ENCODE results near the gene NCAPD2.
"Not testable (repeated sequence)": the region's sequence is repeated elsewhere in the genome, so short reads cannot be mapped to it uniquely, and the experiment has no call there.

Gene NCAPD2

DNA sequence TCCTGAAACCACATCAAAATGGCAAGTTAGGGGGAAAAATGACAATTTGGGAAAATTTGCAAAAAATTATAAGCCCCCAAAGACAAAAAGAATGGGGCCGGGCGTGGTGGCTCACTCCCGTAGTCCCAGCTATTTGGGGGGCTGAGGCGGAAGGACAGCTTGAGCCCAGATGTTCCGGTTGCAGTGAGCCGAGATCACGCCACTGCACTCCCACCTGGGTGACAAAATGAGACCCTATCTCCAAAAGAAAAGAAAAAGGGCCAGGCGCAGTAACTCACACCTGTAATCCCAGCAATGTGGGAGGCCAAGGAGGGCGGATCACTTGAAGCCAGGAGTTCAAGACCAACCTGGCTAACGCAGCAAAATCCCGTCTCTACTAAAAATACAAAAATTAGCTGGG is 21.4 kb upstream of the NCAPD2 start:
- no peaks in the 10 kb centered on the region for H3K36me3 ChIP-seq (ENCODE audit: control insufficient read depth, insufficient read depth, low read length)
- no peak overlapping the region for H3K27ac ChIP-seq
- H3K4me2 ChIP-seq (ENCODE audit: low read length), result no peak overlapping the region
- H3K4me3 ChIP-seq (ENCODE audit: low read depth, low read length), result no peak overlapping the region
- no peaks in the 10 kb centered on the region for H3K27me3 ChIP-seq (ENCODE audit: control insufficient read depth, insufficient read depth, low read length)
- H3K79me2 ChIP-seq, result no peaks in the 10 kb centered on the region
- H3K9me3 ChIP-seq (ENCODE audit: control insufficient read depth, low read length), result no peaks in the 10 kb centered on the region
- H3K4me1 ChIP-seq, result peaks cover 13% of the 10 kb centered on the region
- H3K9ac ChIP-seq, result no peak overlapping the region
- TF ChIP-seq, protein P1, sequence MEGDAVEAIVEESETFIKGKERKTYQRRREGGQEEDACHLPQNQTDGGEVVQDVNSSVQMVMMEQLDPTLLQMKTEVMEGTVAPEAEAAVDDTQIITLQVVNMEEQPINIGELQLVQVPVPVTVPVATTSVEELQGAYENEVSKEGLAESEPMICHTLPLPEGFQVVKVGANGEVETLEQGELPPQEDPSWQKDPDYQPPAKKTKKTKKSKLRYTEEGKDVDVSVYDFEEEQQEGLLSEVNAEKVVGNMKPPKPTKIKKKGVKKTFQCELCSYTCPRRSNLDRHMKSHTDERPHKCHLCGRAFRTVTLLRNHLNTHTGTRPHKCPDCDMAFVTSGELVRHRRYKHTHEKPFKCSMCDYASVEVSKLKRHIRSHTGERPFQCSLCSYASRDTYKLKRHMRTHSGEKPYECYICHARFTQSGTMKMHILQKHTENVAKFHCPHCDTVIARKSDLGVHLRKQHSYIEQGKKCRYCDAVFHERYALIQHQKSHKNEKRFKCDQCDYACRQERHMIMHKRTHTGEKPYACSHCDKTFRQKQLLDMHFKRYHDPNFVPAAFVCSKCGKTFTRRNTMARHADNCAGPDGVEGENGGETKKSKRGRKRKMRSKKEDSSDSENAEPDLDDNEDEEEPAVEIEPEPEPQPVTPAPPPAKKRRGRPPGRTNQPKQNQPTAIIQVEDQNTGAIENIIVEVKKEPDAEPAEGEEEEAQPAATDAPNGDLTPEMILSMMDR (IDR thresholded peaks at IDR 0.05), result no peak
- no peak overlapping the region for H2AFZ ChIP-seq

DNA sequence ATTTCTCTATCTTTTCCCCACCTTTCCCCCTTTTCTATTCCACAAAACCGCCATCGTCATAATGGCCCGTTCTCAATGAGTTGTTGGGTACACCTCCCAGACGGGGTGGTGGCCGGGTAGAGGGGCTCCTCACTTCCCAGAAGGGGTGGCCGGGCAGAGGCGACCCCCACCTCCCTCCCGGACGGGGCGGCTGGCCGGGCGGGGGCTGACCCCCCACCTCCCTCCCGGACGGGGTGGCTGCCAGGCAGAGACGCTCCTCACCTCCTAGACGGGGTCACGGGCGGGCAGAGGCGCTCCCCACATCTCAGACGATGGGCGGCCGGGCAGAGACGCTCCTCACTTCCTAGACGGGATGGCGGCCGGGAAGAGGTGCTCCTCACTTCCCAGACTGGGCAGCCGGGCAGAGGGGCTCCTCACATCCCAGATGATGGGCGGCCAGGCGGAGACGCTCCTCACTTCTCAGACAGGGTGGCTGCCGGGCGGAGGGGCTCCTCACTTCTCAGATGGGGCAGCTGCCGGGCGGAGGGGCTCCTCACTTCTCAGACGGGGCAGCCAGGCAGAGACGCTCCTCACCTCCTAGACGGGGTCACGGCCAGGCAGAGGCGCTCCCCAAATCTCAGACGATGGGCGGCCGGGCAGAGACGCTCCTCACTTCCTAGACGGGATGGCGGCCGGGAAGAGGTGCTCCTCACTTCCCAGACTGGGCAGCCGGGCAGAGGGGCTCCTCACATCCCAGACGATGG is 18.5 kb upstream of the NCAPD2 start:
- H3K27ac ChIP-seq; H3K9ac ChIP-seq; H3K4me3 ChIP-seq (ENCODE audit: low read depth, low read length); H3K9me3 ChIP-seq (ENCODE audit: control insufficient read depth, low read length); H3K36me3 ChIP-seq (ENCODE audit: control insufficient read depth, insufficient read depth, low read length); H3K4me2 ChIP-seq (ENCODE audit: low read length); H3K4me1 ChIP-seq; H3K27me3 ChIP-seq (ENCODE audit: control insufficient read depth, insufficient read depth, low read length); H3K79me2 ChIP-seq; H2AFZ ChIP-seq: not testable (repeated sequence)

DNA sequence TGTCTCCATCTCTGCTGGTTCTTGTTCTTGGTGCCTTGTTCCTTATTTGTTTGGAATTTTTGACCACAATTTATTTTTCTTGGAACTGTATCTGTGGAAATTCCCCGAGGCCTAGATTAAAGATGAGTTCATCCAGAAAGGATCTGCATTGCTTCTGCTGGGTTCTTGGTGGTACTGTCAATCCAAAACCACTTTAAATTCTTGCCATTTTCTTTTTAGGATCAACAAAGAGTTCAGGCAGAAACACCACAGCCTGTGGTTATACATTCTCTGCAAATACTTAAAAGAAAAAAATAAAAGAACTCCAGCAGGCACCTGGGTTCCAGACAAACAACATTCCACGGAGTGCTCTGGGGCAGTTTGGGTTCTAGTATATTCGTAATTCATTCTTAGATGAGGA is 17.4 kb upstream of the NCAPD2 start:
- Histone ChIP-seq H3K27ac (no peak overlapping the region), H3K79me2 (no peaks in the 10 kb centered on the region), H2AFZ (no peak overlapping the region), H3K27me3 (ENCODE audit: control insufficient read depth, insufficient read depth, low read length) (no peaks in the 10 kb centered on the region), H3K9ac (no peak overlapping the region), H3K36me3 (ENCODE audit: control insufficient read depth, insufficient read depth, low read length) (no peaks in the 10 kb centered on the region), H3K4me2 (ENCODE audit: low read length) (no peak overlapping the region), H3K4me3 (ENCODE audit: low read depth, low read length) (no peak overlapping the region), H3K4me1 (no peaks in the 10 kb centered on the region), H3K9me3 (ENCODE audit: control insufficient read depth, low read length) (no peaks in the 10 kb centered on the region)
- TF ChIP-seq, protein P1 (IDR thresholded peaks at IDR 0.05), result no peak

DNA sequence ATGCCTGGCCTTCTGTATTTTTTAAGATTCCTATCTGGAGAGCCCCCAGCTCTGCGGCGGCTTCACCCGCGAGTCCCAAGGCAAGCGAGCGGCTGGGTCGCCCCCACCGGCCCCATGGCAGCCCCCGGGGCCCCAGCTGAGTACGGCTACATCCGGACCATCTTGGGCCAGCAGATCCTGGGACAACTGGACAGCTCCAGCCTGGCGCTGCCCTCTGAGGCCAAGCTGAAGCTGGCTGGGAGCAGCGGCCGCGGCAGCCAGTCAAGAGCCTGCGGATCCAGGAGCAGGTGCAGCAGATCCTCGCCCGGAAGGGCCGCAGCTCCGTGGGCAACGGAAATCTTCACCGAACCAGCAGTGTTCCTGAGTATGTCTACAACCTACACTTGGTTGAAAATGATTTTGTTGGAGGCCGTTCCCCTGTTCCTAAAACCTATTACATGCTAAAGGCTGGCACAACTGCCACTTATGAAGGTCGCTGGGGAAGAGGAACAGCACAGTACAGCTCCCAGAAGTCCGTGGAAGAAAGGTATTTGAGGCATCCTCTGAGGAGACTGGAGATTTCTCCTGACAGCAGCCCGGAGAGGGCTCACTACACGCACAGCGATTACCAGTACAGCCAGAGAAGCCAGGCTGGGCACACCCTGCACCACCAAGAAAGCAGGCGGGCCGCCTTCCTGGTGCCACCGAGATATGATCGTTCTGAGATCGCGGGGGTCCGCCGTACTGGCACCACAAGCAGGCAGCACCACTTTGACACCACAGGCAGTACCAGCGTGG is 16.1 kb upstream of the NCAPD2 start:
- H3K4me1 ChIP-seq; H3K79me2 ChIP-seq; H3K4me3 ChIP-seq (ENCODE audit: low read depth, low read length); H3K27me3 ChIP-seq (ENCODE audit: control insufficient read depth, insufficient read depth, low read length); H3K27ac ChIP-seq; H3K4me2 ChIP-seq (ENCODE audit: low read length); H3K36me3 ChIP-seq (ENCODE audit: control insufficient read depth, insufficient read depth, low read length); H2AFZ ChIP-seq; H3K9me3 ChIP-seq (ENCODE audit: control insufficient read depth, low read length); H3K9ac ChIP-seq: not testable (repeated sequence)

- H3K36me3 ChIP-seq (ENCODE audit: control insufficient read depth, insufficient read depth, low read length), result no peaks in the 10 kb centered on the region
- no peaks in the 10 kb centered on the region for H3K9me3 ChIP-seq (ENCODE audit: control insufficient read depth, low read length)
- TF ChIP-seq, protein P1 (IDR thresholded peaks at IDR 0.05), result no peak
- H2AFZ ChIP-seq, result no peak overlapping the region
- no peak overlapping the region for H3K9ac ChIP-seq
- H3K79me2 ChIP-seq, result no peaks in the 10 kb centered on the region
- no peak overlapping the region for H3K4me3 ChIP-seq (ENCODE audit: low read depth, low read length)
- no peaks in the 10 kb centered on the region for H3K27me3 ChIP-seq (ENCODE audit: control insufficient read depth, insufficient read depth, low read length)
- H3K4me2 ChIP-seq (ENCODE audit: low read length), result no peak overlapping the region
- no peaks in the 10 kb centered on the region for H3K4me1 ChIP-seq
- H3K27ac ChIP-seq, result no peak overlapping the region
These were observed 15.5 kb upstream of the NCAPD2 start for GRCh38 chr12:6478416-6478815.

Data from parathyroid adenoma (tissue), 2 donors.